Stimulated activated CD4-positive, alpha-beta T cell treated with anti-CD3 and anti-CD28 coated beads, Interleukin-12 subunit alpha, Interleukin-12 subunit beta, amount 100 ng/mL, for 48 hours (primary cell): ENCODE measurements around the gene SDE2.

Source experiments
- DNase-seq, 3 donors: peaks; one replicate each; pipeline ENCODE4 v3.0.0-alpha.2; 2020; ENCODE audit warnings: low read depth in 2 of 3, low spot score in 1 of 3

Gene SDE2

DNA sequence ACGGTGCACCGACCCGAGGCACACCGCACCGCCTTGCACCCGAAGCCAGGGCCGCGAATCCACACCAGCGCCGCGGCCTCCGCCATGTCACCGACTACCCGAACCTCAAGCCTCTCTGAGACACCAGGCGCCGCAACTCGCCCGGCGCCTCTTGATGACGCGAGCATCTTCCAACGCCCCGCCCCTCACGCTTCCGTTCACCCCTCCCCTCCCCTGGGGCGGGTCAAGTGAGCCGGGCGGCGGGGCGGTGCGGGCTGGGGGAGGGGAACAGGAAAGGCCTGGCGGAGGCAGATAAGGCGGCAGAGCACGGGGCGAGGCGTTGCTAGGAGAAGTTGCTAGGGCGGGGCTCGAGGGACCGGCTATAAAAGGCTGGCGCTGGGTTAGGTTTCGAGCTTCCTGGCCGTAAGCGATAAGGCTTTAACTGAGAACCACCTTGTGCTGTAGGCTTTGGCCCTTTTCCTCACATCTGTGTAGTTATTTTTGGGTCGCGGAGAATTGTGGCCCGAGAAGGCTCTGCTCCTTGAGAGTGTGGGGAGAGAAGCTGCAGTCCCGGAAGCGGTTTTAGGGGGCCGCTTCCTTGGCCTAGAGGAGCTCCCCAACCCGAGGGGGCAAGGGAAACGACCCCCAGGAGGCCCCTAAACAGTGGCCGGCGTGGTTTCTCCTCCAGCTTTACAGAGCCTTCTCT is at the start of gene SDE2:
Gene SDE2, minus strand, starts transcription at position 117 of the 685 bp plus-strand sequence. Its CDS starts 31 bp downstream, at position 86.
- DNase-seq = peak; percentile 99 to 100 (median 100)

DNA sequence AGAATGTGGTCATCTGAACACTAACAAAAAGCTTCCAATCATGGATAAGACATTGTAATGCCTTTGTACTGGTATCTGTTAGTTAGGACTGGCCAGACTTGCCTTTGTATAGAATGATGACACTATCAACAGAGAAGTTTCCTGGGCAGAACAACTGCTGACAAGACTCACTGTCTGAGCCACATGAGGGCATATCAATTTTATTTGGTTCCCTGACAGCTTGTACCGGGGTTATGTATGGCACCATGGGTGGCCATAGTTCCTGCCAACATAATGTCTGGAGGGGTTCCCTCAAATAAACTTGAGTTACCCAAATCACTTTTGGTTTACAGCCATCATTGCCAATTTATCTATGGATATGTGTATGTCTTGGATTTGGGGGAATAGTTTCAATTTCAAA is 49.7 kb upstream of the SDE2 start:
- no peak for DNase-seq

DNA sequence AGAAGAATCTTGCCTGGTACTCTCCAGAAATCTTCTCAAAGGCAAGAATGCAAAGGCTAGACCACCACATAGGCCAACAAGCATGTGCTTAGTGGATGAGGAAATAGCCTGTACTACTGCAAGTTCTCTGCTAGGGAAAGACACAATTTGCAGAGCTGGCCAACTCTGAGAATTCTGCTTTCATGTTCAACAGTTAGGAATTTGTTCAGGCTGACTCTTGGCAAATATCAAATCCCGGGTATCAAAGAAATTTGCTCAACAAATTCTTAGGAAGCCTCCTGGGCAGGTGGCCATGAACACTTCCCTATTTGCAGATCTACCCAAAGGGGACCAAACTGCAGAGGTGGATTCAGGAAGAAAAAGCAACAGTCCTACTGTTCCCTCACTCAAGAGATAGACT is 48.4 kb upstream of the SDE2 start:
- DNase-seq = no peak

DNA sequence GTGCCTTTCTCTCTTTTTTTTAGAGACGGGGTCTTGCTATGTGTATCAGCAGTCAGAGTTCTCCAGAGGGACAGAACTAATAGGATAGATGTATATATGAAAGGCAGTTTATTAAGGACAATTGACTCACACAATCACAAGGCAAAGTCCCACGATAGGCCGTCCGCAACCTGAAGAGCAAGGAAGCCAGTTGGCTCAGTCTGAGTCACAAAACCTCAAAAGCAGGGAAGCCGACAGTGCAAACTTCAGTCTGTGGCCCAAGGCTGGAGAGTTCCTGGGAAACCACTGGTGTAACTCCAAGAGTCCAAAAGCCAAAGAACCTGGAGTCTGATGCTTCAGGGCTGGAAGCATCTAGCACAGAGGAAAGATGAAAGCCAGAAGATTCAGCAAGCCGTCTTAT is 47.1 kb upstream of the SDE2 start:
- DNase-seq = no peak

DNA sequence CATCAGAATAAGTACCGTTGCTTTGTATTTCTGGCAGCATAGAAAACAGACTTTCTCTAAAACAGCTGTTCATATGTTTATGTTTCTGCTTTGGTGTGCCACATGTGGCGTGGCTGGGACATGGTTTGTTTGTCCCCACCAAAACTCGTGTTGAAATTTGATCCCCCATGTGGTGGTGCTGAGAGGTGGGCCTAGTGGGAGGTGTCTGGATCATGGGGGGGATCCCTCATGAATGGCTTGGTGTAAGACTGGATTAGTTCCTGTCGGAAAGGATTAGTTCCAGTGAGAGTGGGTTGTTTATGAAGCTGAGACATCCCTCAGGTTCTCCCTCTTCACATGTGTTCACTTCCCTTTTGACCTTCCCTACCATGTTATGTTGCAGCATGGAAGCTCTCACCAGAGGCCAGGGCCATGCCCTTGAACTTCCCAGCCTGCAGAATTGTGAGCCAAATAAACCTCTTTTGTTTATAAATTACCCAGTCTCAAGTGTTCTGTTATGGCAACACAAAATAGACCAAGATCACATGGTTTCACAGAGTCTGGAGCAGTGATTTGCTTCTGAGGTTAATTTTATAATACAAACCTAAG is 45.5 kb upstream of the SDE2 start:
- no peak for DNase-seq

DNA sequence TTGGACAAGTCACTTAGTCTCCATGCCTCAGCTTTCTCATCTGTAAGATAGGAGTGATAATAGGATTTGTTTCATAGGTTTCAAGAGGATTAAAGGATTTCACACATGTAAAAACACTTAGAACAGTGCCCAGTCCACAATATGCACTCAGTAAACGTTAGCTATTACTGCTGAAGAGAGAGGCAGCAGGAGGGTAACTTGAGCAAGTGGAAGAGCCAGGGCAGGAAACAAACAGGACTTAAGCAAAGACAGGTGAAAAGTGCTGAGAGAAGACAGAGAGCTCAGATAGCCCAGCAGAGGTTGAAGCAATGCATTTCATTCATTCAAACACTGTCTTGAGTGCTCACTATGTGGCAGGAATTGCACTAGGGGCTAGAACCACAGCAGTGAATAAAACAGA is 42.3 kb upstream of the SDE2 start:
- DNase-seq = no peak

DNA sequence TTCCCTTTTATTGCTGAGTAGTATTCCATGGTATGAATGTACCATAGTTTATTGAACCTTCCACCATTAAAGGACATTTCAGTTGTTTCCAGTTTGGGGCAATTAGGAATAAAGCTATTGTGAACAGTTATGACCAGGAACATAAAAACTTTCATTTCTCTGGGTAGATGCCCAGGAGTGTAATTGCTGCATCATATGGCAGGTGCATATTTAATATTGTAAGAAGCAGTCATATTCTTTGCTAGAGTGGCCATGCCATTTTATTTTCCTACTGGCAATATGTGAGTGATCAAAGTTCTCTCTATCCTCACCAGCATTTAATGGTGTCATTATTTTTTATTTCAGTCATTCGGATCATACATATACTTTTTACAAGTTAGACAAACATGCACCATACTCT is 39.5 kb upstream of the SDE2 start:
- DNase-seq = no peak

DNA sequence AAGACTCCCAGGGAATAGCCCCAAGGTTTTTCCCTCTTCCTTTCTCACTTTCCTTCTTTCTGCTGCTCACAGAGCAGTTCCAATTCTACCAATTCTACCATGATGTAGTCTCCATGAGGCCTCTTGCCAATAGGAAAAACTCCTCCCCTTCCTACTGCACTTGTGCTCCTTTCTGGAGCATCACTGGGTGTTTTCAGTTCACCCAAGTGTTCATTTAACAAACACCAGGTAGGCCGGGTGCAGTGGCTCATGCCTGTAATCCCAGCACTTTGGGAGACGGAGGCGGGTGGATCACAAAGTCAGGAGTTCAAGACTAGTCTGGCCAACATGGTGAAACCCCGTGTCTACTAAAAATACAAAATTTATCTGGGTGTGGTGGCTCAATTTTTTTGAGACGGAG is 36.8 kb upstream of the SDE2 start:
- no peak for DNase-seq

DNA sequence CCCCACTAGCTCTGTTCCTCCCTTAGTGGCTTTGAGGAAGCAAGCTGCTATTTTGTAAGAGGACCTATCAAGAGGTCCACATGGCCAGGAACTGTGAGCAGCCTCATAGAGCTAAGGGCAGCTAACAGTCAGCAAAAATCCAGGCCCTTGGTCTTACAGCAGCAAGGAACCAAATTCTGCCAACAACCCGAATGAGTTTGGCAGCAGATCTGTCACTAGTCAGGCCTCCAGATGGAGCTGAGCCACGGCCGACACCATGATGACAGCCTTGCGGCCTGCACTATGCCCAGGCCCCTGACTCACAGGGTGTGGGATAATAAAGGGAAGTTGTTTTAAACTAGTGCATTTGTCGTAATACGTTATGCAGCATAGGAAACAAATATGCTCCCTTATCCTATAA is 35.3 kb upstream of the SDE2 start:
- DNase-seq = no peak

DNA sequence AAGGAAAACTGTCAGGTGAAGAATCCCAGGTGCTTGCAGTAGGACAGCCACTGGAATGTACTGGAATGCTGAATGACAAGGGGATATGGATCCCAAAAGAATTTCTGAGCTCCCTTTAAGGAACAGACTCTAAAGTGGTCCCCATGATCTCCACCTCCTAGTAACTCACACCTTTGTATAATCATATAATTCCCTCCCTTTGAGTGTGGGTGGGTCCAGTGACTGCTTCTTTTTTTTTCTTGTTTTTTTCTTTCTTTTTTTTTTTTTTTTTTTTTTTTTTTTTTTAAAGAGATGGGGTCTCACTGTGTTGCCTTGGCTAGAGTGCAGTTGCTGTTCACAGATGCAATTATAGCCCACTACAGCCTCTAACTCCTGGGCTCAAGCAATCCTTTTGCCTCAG is 34.8 kb upstream of the SDE2 start:
- DNase-seq = no peak

DNA sequence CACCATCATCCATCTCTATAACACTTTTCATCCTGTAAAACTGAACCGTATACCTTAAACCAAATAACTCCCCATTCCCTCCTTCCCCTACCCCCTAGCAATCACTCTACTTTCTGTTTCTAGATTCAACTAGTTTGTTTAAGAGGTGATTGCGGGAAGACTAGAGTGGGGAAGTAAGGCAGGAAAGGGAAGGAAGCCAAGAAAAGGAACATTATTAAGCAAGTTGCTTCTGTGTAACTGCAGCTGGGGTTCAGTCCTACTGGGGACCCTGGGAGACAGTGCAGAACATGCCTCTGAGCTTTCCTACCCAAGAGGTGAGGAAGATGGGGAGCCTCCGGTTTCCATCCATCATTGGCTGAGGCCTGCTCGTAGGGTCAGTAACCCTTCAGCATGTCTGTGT is 34.4 kb upstream of the SDE2 start:
- no peak for DNase-seq

DNA sequence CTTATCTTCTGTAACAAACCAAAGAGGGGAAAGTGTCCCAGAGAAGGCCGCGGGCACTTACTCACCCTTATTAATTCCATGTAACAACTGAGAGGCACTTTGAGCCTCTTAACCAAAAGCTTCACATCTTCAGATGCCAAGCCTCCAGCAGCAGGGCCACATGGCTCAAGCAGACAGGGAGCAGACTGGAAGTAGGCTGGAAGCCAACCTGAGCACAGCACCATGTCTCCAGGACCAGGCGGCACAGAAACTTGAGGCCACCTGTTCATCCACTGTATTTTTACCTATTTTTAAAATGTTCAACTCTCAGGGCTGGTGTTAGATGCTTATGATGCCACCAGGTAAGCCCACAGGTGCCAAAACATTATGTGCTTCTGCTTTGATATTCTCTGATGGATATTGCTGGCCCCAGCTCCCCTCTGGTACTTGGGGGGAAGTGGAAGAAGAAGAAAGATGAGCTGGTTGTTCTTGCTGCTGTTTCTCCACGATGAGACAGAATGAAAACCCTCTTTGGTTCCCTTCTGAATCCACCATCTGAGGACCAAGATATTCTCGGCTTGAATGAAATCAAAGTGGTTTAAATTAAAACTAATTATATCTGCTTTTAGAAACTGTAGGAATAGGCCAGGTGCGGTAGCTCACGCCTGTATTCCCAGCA is 30.6 kb upstream of the SDE2 start:
- no peak for DNase-seq

DNA sequence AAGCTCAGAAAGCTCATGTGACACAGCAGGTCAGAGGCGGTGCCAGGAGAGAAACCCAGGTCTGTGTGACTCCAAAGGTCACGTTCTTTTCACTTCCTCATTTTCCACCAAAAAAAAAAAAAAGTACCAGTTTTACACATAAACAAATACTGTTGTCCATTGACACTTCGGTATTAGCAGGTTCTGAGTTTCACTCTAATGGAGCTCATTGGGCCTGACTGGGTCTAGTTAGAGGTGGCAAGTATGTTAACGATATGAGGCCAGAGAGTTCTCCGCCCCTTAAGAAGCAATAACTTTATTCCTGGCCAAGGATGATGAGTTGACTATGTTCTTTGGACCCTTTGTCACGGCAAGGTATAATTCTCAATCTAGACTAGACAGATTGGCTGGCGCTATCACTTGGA is 30.0 kb upstream of the SDE2 start:
- no peak for DNase-seq

DNA sequence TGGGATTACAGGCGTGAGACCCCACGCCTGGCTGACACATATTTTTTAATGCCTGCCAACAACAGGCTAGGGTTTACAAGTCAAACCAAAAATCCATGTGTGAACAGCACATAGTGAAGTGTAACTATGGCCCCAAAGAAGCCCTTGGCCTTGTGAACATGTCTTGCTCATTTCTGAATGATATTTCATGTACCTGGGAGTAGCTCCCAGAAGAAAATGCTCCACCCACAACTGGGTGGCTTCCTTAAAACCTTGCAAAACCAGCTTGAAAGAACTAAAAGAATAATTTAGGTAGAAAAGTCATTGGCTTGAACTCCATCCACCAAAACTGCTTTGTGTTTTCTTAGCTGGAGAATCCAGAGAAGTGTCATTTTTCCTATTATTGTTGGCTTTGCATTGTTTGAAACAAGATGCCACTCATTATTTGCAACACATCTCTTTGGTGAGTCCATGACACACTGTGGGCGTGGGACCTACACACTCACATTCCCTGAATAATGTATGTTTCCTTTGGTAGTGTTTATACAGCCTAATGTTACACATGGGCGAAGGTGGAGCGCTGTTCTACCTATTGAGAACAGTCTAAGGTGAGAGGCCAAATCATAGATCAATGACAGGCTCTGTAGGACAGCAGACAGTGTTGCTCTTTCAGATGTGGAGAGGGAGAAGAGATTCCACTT is 28.5 kb upstream of the SDE2 start:
- DNase-seq = no peak

DNA sequence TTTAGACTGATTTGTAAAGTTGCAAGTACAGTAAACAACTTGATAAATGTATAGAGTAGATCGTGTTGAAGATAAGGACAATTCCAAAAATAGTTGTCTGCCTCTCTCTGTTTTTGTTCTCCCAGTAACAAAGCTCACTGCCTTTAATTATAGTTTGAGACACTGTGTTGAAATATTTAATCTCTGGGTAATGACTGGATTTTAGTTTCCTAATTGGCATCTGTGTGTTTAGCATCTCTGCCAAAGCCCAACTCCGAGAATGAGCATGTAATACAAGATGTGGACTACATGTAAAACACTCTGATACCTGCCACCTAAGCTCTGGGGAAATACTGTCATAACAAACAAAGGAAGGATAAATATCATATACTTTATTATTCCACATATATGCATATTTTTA is 27.7 kb upstream of the SDE2 start:
- DNase-seq = no peak

DNA sequence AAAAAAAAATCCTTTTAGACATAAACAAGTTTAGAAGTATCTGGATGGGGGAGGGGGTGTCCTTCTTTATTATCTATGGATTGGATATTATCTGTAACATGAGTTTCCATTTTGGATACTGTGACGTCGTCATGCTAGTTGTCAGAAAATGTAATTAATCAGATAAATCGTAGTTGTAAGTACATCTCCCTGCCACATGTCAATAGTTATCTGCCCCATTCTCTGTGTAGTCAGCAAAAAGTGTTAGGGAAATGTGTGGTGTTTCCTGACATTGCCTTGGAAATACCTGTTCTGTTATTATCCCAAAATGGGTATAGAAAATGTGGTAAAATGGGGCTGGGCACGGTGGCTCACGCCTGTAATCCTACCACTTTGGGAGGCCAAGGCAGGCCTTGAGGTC is 24.6 kb upstream of the SDE2 start:
- DNase-seq = no peak

DNA sequence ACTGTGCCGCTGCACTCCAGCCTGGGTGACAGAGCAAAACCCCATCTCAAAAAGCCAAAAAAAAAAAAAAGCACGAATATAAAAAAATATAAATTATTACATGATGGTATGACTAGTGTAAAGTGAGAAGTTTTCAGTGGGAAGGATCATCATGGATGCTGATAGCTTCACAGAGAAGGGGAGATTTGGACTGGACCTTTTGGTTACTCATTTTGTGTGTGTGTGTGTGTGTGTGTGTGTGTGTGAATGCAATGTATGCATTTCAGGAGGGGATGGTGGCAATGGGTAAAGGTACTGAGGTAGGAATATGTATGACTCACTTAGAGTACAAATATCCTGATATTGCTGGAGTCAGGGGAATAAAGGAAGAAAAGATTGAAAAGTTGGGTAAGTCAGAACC is 22.7 kb upstream of the SDE2 start:
- DNase-seq = no peak

DNA sequence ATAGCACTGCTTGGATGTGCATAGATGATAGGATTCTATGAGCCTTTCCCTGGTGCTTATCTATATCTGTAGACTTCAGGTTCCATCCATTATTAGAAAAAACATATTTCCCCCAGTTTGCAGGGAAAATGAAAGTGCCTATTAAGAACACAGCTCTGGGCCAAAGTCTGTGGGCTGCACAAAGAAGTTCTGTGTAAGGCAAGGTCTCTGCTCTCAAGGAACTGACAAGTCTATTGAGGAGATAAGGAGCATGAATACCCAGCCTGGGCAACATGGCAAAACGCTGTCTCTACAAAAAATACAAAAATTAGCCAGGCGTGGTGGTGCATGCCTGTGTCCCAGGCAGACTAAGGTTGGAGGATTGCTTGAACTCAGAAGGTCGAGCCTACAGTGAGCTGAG is 22.3 kb upstream of the SDE2 start:
- DNase-seq = no peak

DNA sequence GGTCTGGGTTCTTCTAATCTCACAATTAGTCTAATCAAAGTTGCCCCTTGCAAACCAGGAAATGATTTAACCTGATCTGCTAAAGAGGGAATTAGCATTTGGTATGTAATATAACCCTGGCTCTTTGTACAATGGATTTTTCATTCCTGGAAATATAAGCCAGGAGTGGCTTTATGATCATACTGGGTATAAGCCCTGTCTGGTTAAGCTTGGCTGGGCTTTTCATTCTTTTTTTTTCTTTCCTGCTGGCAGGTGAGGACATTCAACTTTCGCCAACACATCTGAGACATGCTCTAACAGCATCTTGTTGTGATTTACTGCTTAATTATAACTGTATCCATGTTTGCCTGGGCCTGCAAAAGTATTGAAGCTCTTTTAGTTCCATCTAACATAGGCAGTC is 20.4 kb upstream of the SDE2 start:
- no peak for DNase-seq

DNA sequence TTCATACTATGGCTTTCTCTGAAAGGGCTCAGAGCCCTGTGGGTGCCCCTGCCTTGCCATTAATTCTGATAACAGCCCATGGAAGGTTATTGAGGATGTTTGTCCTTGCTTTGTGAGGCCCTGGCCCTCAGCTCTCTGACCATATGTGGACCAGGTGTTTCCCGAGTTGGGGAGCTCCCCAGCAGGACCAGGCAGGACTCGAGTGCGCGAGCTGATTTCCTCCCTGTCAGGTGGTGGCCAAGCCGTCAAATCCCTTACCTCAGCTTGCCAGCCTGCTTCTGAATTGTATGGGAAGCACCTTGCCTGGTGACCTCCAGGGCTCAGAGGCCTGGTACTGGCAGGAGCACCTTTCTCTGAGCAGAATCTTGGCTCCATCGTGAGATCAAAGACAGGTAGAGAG is 17.9 kb upstream of the SDE2 start:
- DNase-seq = no peak

DNA sequence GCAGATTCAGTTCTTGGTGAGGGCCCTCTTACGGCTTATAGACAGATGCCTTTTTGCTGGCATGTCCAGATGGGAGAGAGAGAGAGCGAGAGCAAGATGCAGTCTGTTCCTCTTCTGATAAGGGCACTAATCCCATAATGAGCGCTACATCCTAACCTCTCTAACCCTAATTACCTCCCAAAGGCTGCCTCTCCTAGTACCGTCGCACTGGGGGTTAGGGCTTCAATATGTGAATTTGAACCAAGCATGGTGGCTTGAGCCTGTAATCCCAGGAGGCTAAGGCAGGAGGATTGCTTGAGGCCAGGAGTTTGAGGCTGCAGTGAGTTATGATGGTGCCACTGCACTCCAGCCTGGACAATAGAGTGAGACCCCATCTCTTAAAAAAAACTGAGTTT is 10.5 kb upstream of the SDE2 start:
- no peak for DNase-seq
